ENCODE measurements around the gene FGF14.

The FGF14 gene

DNA sequence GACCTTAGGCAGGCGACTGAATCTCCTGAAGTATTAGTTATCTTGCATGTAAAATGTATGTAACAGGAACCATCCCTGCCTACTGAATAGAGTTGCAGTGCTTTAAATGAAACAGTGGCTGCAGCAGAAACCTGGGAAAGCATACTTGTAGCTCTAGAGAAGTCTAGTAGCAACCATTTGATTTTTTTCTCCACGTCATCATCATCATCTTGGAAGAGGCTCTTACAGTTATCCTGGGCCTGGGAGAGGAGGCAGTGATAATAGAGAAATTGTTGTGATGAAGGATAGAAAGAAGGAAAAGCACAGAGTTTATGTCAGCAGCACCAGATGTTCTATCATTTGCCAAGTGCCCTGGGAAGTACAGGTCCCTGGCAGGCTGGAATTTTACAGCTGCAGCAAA lies 571.8 kb downstream of the FGF14 start:
- TF ChIP-seq, protein P1, sequence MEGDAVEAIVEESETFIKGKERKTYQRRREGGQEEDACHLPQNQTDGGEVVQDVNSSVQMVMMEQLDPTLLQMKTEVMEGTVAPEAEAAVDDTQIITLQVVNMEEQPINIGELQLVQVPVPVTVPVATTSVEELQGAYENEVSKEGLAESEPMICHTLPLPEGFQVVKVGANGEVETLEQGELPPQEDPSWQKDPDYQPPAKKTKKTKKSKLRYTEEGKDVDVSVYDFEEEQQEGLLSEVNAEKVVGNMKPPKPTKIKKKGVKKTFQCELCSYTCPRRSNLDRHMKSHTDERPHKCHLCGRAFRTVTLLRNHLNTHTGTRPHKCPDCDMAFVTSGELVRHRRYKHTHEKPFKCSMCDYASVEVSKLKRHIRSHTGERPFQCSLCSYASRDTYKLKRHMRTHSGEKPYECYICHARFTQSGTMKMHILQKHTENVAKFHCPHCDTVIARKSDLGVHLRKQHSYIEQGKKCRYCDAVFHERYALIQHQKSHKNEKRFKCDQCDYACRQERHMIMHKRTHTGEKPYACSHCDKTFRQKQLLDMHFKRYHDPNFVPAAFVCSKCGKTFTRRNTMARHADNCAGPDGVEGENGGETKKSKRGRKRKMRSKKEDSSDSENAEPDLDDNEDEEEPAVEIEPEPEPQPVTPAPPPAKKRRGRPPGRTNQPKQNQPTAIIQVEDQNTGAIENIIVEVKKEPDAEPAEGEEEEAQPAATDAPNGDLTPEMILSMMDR (IDR thresholded peaks at IDR 0.05; ENCODE audit: borderline replicate concordance, insufficient read depth, low read depth, low read length): no peak

DNA sequence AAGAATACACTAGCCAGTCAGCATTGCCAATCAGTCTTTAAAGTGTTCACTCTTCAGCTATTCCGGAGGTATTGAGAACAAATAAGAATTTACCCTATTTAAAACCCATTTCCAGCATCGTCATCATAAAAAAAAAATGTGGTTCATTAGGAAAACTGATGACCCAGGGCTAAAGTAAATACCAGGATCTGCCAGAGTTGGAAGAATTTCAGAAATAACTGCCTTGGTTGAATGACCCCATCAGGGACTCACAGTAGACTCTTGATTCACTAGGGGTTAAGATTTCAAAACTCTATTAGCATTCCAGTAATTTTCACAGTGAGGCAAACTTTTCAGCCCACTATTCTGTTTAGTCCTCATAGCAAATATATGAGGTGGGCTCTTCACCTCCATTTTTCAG lies 572.4 kb downstream of the FGF14 start:
- TF ChIP-seq, protein P1 (IDR thresholded peaks at IDR 0.05; ENCODE audit: borderline replicate concordance, insufficient read depth, low read depth, low read length): no peak
- no peak overlapping the region for H3K4me3 ChIP-seq (ENCODE audit: low read depth, low read length)

More for the DNA sequence above, 571.8 kb downstream of the FGF14 start:
- no peak overlapping the region for H3K4me3 ChIP-seq (ENCODE audit: low read depth, low read length)

DNA sequence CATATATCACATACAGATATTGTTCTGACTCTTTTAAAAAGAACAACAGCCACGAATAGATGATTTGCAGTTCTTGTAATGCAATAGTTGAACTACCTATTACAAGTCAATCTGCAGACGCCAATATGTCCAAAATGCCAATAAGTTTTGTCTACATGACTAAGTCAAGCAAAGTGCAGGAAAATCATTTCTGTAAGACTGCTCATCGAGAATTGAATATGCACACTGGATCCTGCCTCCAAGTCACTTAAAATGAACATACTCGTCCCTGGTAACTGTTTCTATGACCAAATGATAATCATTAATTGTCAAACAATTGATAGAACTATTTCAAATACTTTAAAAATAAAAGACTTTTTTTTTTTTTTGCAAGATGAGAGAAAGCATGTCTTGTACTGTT lies 573.7 kb downstream of the FGF14 start:
- TF ChIP-seq, protein P1 (IDR thresholded peaks at IDR 0.05; ENCODE audit: borderline replicate concordance, insufficient read depth, low read depth, low read length): no peak
- H3K4me3 ChIP-seq (ENCODE audit: low read depth, low read length): no peak overlapping the region

DNA sequence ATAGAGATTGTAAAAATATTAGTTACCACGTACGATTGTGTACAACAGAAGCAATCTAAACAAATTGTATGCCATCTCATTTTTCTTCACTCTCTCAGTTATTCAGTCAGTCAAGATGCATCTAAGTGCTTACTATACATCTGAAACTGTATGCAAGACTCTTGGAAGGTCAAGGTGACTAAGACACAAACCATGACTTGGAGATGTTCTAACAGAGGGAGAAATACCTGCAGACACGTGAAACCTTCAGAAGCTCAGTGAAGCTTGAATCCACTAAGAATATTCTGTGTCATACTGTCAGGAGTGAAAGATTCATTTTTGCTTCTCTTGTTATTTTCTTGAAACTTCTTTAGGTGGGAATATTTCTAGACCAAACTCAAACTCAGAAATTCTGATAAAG lies 584.0 kb downstream of the FGF14 start:
- TF ChIP-seq, protein P1 (IDR thresholded peaks at IDR 0.05; ENCODE audit: borderline replicate concordance, insufficient read depth, low read depth, low read length): no peak
- no peak overlapping the region for H3K4me3 ChIP-seq (ENCODE audit: low read depth, low read length)

DNA sequence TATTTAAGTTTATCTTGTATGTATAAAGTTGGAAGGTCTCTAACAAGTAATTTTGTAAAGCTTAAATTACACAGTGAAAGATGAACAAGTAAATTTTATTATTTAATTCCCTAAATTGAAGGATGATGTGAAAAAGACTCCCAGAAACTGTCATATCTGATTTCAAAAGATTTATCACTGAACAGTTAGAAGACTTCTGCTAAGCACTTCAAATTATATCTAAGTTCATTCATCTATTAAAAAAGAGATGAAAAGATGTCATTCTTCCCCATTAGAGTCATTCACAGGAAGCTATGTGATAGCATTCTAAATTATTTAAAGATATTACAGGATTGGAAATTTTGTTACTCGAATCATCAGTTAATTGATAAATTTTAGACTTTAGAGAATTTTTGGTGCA lies 590.0 kb downstream of the FGF14 start:
- TF ChIP-seq, protein P1 (IDR thresholded peaks at IDR 0.05; ENCODE audit: borderline replicate concordance, insufficient read depth, low read depth, low read length): no peak
- no peak overlapping the region for H3K4me3 ChIP-seq (ENCODE audit: low read depth, low read length)

DNA sequence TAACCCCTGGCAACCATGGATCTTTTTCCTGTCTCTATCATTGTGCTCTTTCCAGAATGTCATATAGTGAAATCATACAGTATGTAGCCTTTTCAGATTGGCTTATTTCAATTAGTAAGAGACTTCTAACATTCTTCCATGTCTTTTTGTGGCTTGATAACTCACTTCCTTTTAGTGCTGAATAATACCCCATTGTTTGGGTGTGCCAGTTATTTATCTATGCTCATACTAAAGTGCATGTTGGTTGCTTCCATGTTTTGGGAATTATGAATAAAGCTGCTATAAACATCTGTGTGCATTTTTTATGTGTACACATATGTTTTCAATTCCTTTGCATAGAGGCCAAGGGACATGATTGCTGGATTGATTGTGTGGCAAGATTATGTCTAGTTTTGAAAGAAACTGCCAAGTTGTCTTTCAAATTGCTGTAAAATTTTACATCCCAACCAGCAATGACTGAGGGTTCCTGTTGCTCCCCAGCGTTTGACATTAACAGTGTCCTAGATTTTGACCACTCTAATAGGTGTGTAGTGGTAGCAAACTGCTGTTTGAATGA lies 590.5 kb downstream of the FGF14 start:
- TF ChIP-seq, protein P1 (IDR thresholded peaks at IDR 0.05; ENCODE audit: borderline replicate concordance, insufficient read depth, low read depth, low read length): no peak
- no peak overlapping the region for H3K4me3 ChIP-seq (ENCODE audit: low read depth, low read length)

DNA sequence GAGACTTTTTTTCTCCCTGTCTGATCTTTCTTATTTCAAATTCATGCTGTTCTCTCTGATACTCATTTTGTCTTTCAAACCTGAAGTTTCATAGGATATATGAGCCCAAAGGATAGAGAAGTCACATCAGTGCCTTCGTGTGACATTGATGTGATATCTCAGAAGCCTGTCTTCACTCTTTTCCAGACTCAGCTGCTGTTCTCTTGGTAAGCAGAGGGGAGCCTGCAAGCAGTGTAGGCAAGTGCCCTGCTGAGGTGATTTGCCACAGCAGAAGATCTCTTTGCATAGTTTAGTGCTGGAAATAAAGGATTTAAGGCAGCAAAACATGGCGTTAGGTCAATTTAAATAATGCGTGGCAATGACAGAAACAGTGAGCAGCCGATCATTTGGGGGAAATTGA lies 602.7 kb downstream of the FGF14 start:
- no peak overlapping the region for H3K4me3 ChIP-seq (ENCODE audit: low read depth, low read length)
- TF ChIP-seq, protein P1 (IDR thresholded peaks at IDR 0.05; ENCODE audit: borderline replicate concordance, insufficient read depth, low read depth, low read length): no peak

All from GM12875 (cell line).